Neural cell (in vitro differentiated cells): ENCODE measurements around the gene TLR2. TPM values are rescaled to one million over a fixed set of nuclear protein-coding genes. Genes with fewer than 3 reads are reported as not detected.

ENCODE experiments used
- H2AFZ ChIP-seq: fragments of 200-600, 300-800 bp; sonication (generic), shearing (Covaris generic); 2 replicates; pipeline ENCODE4 v1.6.0; 2014; ENCODE audit warnings: low read depth, mild to moderate bottlenecking, antibody characterized with exemption, low read length, moderate library complexity
- H3F3A ChIP-seq: fragments of 200-600 bp; shearing (Covaris generic); 2 replicates; pipeline ENCODE4 v1.6.1; 2016; ENCODE audit warnings: mild to moderate bottlenecking, moderate library complexity, mixed read lengths, antibody characterized with exemption, low read length; ENCODE audit not compliant: insufficient read depth, poor library complexity, severe bottlenecking
- H3K27ac ChIP-seq: fragments of 200-600, 300-800 bp; sonication (generic), shearing (Covaris generic); 2 replicates; pipeline ENCODE4 v1.5.1; 2014; ENCODE audit warnings: mild to moderate bottlenecking, low read length, moderate library complexity
- H3K27me3 ChIP-seq: fragments of 300-800, 200-600 bp; sonication (generic), shearing (Covaris generic); 2 replicates; pipeline ENCODE4 v1.6.0; 2014; ENCODE audit warnings: mild to moderate bottlenecking, low read depth, low read length, moderate library complexity; ENCODE audit not compliant: insufficient read depth
- H3K36me3 ChIP-seq: fragments of 300-800, 200-600 bp; sonication (generic), shearing (Covaris generic); 2 replicates; pipeline ENCODE4 v1.5.1; 2014; ENCODE audit warnings: mild to moderate bottlenecking, antibody characterized with exemption, low read length, moderate library complexity; ENCODE audit not compliant: insufficient read depth
- H3K4me2 ChIP-seq: fragments of 300-800, 200-600 bp; sonication (generic), shearing (Covaris generic); 2 replicates; pipeline ENCODE4 v1.6.0; 2014; ENCODE audit warnings: mild to moderate bottlenecking, low read length
- H3K4me3 ChIP-seq: fragments of 300-800, 200-600 bp; sonication (generic), shearing (Covaris generic); 2 replicates; pipeline ENCODE4 v1.5.1; 2014; ENCODE audit warnings: mild to moderate bottlenecking, low read length, moderate library complexity
- H3K79me2 ChIP-seq: fragments of 200-600 bp; shearing (Covaris generic); replicated peaks from 2 replicates; pipeline ENCODE4 v1.6.0; 2014; ENCODE audit warnings: mild to moderate bottlenecking, low read length, moderate library complexity; ENCODE audit not compliant: insufficient read depth
- H3K9ac ChIP-seq: fragments of 300-800, 200-600 bp; sonication (generic), shearing (Covaris generic); 2 replicates; pipeline ENCODE4 v1.6.1; 2016; ENCODE audit warnings: mild to moderate bottlenecking, low read length, mixed read lengths
- H3K9me2 ChIP-seq: fragments of 200-600 bp; shearing (Covaris generic); 2 replicates; pipeline ENCODE4 v1.6.1; 2016; ENCODE audit warnings: mild to moderate bottlenecking, low read length, mixed read lengths; ENCODE audit not compliant: insufficient read depth
- H3K9me3 ChIP-seq: fragments of 200-600, 300-800 bp; sonication (generic), shearing (Covaris generic); 2 replicates; pipeline ENCODE4 v1.6.1; 2016; ENCODE audit warnings: mild to moderate bottlenecking, mixed run types, low read length, moderate library complexity, mixed read lengths
- H4K20me1 ChIP-seq: fragments of 200-600 bp; shearing (Covaris generic); 2 replicates; pipeline ENCODE4 v1.6.1; 2016; ENCODE audit warnings: mild to moderate bottlenecking, mixed run types; ENCODE audit not compliant: insufficient read depth
- MXI1 ChIP-seq: fragments of 450-650 bp; conservative IDR thresholded peaks from 2 replicates; pipeline ENCODE4 v1.6.1; 2014; ENCODE audit warnings: antibody characterized with exemption, mild to moderate bottlenecking; ENCODE audit not compliant: poor library complexity, severe bottlenecking
- POLR2AphosphoS5 ChIP-seq: IDR thresholded peaks from 2 replicates; pipeline ENCODE4 v1.6.1; 2012
- RAD21 ChIP-seq: fragments of 450-650 bp; conservative IDR thresholded peaks from 2 replicates; pipeline ENCODE4 v1.6.1; 2014; ENCODE audit warnings: antibody characterized with exemption, mild to moderate bottlenecking, moderate library complexity
- SMC3 ChIP-seq: fragments of 450-650 bp; conservative IDR thresholded peaks from 2 replicates; pipeline ENCODE4 v1.6.1; 2014; ENCODE audit warnings: antibody characterized with exemption, mild to moderate bottlenecking, moderate library complexity; ENCODE audit not compliant: poor library complexity
- TAF1 ChIP-seq: IDR thresholded peaks from 2 replicates; pipeline ENCODE4 v1.6.1; 2012; ENCODE audit warnings: low read depth
- polyA minus RNA-seq: library from RNA; depleted of rRNA, polyadenylated mRNA; stranded (reverse); fragments of >200 nt; gene quantifications from 2 replicates; pipeline ENCODE4 v1.2.3, GENCODE V29; 2014
- polyA plus RNA-seq: library from polyadenylated mRNA; depleted of rRNA; stranded (reverse); fragments of >200 nt; gene quantifications from 2 replicates; pipeline ENCODE4 v1.2.3, GENCODE V29; 2014
- TF ChIP-seq, protein P1 (sequence below): fragments of 450-650 bp; IDR thresholded peaks from 2 replicates; pipeline ENCODE4 v1.5.1; 2014; ENCODE audit warnings: antibody characterized with exemption, mild to moderate bottlenecking, moderate library complexity; ENCODE audit not compliant: poor library complexity, severe bottlenecking
- TF ChIP-seq, protein P2 (sequence below): IDR thresholded peaks from 2 replicates; pipeline ENCODE4 v1.6.1; 2012; ENCODE audit warnings: borderline replicate concordance

TLR2 gene, protein sequence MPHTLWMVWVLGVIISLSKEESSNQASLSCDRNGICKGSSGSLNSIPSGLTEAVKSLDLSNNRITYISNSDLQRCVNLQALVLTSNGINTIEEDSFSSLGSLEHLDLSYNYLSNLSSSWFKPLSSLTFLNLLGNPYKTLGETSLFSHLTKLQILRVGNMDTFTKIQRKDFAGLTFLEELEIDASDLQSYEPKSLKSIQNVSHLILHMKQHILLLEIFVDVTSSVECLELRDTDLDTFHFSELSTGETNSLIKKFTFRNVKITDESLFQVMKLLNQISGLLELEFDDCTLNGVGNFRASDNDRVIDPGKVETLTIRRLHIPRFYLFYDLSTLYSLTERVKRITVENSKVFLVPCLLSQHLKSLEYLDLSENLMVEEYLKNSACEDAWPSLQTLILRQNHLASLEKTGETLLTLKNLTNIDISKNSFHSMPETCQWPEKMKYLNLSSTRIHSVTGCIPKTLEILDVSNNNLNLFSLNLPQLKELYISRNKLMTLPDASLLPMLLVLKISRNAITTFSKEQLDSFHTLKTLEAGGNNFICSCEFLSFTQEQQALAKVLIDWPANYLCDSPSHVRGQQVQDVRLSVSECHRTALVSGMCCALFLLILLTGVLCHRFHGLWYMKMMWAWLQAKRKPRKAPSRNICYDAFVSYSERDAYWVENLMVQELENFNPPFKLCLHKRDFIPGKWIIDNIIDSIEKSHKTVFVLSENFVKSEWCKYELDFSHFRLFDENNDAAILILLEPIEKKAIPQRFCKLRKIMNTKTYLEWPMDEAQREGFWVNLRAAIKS
- polyA plus RNA-seq (not detected in 2 replicates), polyA minus RNA-seq (not detected in 2 replicates)

- Histone ChIP-seq H3F3A (no peaks in the 10 kb centered on the region), H4K20me1 (no peaks in the 10 kb centered on the region), H3K27ac (no peak within 1 kb of the TSS), H3K9ac (peak within 1 kb of the TSS; percentile 16), H3K79me2 (no peaks in the 10 kb centered on the region), H3K9me2 (no peaks in the 10 kb centered on the region), H3K36me3 (no peaks in the 10 kb centered on the region), H3K27me3 (peaks cover 33% of the 10 kb centered on the region), H3K9me3 (no peaks in the 10 kb centered on the region), H3K4me2 (peak within 1 kb of the TSS; percentile 25), H2AFZ (no peak within 1 kb of the TSS), H3K4me3 (peak within 1 kb of the TSS; percentile 69)
- TF ChIP-seq, protein P1, sequence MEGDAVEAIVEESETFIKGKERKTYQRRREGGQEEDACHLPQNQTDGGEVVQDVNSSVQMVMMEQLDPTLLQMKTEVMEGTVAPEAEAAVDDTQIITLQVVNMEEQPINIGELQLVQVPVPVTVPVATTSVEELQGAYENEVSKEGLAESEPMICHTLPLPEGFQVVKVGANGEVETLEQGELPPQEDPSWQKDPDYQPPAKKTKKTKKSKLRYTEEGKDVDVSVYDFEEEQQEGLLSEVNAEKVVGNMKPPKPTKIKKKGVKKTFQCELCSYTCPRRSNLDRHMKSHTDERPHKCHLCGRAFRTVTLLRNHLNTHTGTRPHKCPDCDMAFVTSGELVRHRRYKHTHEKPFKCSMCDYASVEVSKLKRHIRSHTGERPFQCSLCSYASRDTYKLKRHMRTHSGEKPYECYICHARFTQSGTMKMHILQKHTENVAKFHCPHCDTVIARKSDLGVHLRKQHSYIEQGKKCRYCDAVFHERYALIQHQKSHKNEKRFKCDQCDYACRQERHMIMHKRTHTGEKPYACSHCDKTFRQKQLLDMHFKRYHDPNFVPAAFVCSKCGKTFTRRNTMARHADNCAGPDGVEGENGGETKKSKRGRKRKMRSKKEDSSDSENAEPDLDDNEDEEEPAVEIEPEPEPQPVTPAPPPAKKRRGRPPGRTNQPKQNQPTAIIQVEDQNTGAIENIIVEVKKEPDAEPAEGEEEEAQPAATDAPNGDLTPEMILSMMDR: peak; percentile 10
- TF ChIP-seq, protein P2, sequence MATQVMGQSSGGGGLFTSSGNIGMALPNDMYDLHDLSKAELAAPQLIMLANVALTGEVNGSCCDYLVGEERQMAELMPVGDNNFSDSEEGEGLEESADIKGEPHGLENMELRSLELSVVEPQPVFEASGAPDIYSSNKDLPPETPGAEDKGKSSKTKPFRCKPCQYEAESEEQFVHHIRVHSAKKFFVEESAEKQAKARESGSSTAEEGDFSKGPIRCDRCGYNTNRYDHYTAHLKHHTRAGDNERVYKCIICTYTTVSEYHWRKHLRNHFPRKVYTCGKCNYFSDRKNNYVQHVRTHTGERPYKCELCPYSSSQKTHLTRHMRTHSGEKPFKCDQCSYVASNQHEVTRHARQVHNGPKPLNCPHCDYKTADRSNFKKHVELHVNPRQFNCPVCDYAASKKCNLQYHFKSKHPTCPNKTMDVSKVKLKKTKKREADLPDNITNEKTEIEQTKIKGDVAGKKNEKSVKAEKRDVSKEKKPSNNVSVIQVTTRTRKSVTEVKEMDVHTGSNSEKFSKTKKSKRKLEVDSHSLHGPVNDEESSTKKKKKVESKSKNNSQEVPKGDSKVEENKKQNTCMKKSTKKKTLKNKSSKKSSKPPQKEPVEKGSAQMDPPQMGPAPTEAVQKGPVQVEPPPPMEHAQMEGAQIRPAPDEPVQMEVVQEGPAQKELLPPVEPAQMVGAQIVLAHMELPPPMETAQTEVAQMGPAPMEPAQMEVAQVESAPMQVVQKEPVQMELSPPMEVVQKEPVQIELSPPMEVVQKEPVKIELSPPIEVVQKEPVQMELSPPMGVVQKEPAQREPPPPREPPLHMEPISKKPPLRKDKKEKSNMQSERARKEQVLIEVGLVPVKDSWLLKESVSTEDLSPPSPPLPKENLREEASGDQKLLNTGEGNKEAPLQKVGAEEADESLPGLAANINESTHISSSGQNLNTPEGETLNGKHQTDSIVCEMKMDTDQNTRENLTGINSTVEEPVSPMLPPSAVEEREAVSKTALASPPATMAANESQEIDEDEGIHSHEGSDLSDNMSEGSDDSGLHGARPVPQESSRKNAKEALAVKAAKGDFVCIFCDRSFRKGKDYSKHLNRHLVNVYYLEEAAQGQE: no peak
- no peak for TF ChIP-seq POLR2AphosphoS5
- no peak for TF ChIP-seq TAF1
Measured at GRCh38 chr4:153684182-153684970, at the start of gene TLR2. TLR2 (plus strand) TSS chr4:153684280; CDS start chr4:153702908, 18,628 bp downstream.

DNA sequence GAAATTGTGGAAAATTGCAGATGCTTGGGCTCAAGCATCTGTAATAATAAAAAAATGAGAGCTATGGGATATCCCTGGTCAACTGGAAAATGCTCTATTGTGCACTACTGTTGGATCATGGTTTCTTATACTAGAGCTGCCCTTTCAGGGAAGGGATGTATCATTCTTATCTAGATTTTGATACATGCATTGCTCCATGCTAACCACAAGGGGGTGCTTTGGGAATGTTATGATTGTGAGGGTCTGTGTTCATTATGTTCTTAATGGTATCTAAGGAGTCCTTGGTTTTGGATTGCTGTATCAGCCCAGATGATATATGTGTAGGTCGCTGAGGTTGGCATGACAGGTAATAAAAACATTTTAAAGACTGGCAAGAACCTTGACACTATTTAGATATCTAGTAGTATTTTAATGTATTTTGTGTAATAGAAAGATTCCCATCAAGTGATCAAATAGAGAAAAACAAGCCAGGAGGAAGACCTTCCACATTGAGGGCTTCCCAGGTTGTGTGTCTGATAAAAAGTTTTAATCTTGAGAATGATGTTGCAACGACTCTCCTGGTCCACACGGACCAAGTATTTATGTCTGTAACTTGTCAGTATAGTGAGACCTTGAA is 49.2 kb upstream of the TLR2 start:
- no peaks in the 10 kb centered on the region for H3K9me2 ChIP-seq
- TF ChIP-seq SMC3 (peak; percentile 52), RAD21 (peak; percentile 39), MXI1 (no peak)
- TF ChIP-seq, protein P2: no peak
- TF ChIP-seq, protein P1: peak; percentile 48
- no peak overlapping the region for H3K9ac ChIP-seq
- peaks cover 6% of the 10 kb centered on the region for H3K36me3 ChIP-seq
- no peak overlapping the region for H2AFZ ChIP-seq
- no peaks in the 10 kb centered on the region for H4K20me1 ChIP-seq
- H3K79me2 ChIP-seq: no peaks in the 10 kb centered on the region
- no peak overlapping the region for H3K27ac ChIP-seq
- peaks cover 3% of the 10 kb centered on the region for H3F3A ChIP-seq
- no peaks in the 10 kb centered on the region for H3K9me3 ChIP-seq
- H3K4me3 ChIP-seq: no peak overlapping the region
- H3K27me3 ChIP-seq: no peaks in the 10 kb centered on the region
- no peak overlapping the region for H3K4me2 ChIP-seq
